H1 (cell line): ENCODE data around the gene OR56A5.

Experiments used
- CHD1 ChIP-seq: IDR thresholded peaks from 2 replicates; pipeline ENCODE4 v1.6.1; 2012; ENCODE audit warnings: low read depth, low read length, improper control_type of control experiment
- CHD2 ChIP-seq: IDR thresholded peaks from 2 replicates; pipeline ENCODE4 v1.6.1; 2012; ENCODE audit warnings: low read length, improper control_type of control experiment
- RAD21 ChIP-seq, 2 experiments: IDR thresholded peaks in 1 of 2; conservative IDR thresholded peaks in 1 of 2; 2 replicates each; pipeline ENCODE4 v1.6.1; 2011; ENCODE audit warnings: low read depth in 2 of 2, low read length in 2 of 2, improper control_type of control experiment in 1 of 2, inconsistent platforms in 1 of 2, mild to moderate bottlenecking in 1 of 2, moderate library complexity in 1 of 2
- TF ChIP-seq, protein P1 (sequence below), 3 experiments: IDR thresholded peaks; 1 replicate in 2 of 3; 2 replicates in 1 of 3; pipeline versions ENCODE4 v1.5.1 to v1.6.1; 2011; ENCODE audit warnings: low read length in 3 of 3, mild to moderate bottlenecking in 3 of 3, inconsistent platforms in 2 of 3, low read depth in 1 of 3, moderate library complexity in 1 of 3; ENCODE audit not compliant: insufficient read depth in 1 of 3; ENCODE audit errors: control extremely low read depth in 1 of 3

- TF ChIP-seq, protein P1, sequence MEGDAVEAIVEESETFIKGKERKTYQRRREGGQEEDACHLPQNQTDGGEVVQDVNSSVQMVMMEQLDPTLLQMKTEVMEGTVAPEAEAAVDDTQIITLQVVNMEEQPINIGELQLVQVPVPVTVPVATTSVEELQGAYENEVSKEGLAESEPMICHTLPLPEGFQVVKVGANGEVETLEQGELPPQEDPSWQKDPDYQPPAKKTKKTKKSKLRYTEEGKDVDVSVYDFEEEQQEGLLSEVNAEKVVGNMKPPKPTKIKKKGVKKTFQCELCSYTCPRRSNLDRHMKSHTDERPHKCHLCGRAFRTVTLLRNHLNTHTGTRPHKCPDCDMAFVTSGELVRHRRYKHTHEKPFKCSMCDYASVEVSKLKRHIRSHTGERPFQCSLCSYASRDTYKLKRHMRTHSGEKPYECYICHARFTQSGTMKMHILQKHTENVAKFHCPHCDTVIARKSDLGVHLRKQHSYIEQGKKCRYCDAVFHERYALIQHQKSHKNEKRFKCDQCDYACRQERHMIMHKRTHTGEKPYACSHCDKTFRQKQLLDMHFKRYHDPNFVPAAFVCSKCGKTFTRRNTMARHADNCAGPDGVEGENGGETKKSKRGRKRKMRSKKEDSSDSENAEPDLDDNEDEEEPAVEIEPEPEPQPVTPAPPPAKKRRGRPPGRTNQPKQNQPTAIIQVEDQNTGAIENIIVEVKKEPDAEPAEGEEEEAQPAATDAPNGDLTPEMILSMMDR (IDR thresholded peaks at IDR 0.05; ENCODE audit: control extremely low read depth in 1 of 3, insufficient read depth in 1 of 3, low read depth in 1 of 3, low read length in 3 of 3), result no peak
- TF ChIP-seq CHD1, result no peak
- TF ChIP-seq RAD21 (IDR thresholded peaks at IDR 0.05 in 1 of 2, conservative IDR thresholded peaks at IDR 0.05 in 1 of 2; ENCODE audit: low read depth in 2 of 2, low read length in 2 of 2), result no peak
- TF ChIP-seq CHD2, result no peak
Measured at GRCh38 chr11:5966958-5967357, 1.3 kb downstream of the OR56A5 start.
